ENCODE data around the gene FIZ1.

DNA sequence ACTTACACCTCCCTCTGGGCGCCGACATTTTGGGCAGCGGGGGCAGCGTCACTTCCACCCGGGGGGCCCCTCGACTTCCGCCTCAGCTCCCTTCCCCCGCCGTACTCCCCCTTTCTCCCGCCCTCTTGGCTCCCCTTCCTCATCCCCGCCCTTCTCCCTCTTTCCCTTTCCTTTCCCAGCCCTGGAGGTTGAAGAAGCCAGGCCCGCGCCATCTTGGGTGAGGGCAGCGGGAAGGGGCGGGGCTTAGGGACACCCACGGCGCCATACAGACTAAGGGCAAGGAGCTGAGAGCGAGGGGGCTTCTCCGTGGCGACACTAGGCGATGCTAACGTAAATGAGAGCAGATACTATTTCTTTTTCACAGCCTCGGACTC lies at the start of gene FIZ1:
- TF ChIP-seq FOXP2 (optimal IDR thresholded peaks at IDR 0.05; ENCODE audit: control extremely low read depth, extremely low read length, insufficient read depth) = no peak
- no peak for TF ChIP-seq EZH2 (IDR thresholded peaks at IDR 0.05)
- peak; percentile 48 for TF ChIP-seq POLR2AphosphoS5 (IDR thresholded peaks at IDR 0.05; ENCODE audit: borderline replicate concordance, low read depth, low read length)

All from SK-N-MC (cell line).